Measurements from ENCODE around the gene CCNYL1. TPM values are rescaled to one million over a fixed set of nuclear protein-coding genes. Genes with fewer than 3 reads are reported as not detected.

Gene CCNYL1
- total RNA-seq, 1 donor from 2014 or later: 27.3 TPM

GRCh38 chr2:207790898-207791297 is 79.5 kb downstream of the CCNYL1 start:
- no peak for DNase-seq (ENCODE audit: low read depth in 2 of 2)

- no peak for DNase-seq (ENCODE audit: low read depth in 2 of 2)
Measured at GRCh38 chr2:207791579-207792243, 80.3 kb downstream of the CCNYL1 start.

- peak in 1 of 2 donors; percentile 82 for DNase-seq (ENCODE audit: low read depth in 2 of 2)
Measured at GRCh38 chr2:207792244-207792785, 80.9 kb downstream of the CCNYL1 start.

- DNase-seq (ENCODE audit: low read depth in 2 of 2): no peak
Measured at GRCh38 chr2:207796585-207797350, 85.3 kb downstream of the CCNYL1 start.

GRCh38 chr2:207801259-207801658 is 89.8 kb downstream of the CCNYL1 start:
- no peak for DNase-seq (ENCODE audit: low read depth in 2 of 2)

- DNase-seq (ENCODE audit: low read depth in 2 of 2): no peak
Measured at GRCh38 chr2:207802650-207803049, 91.2 kb downstream of the CCNYL1 start.

Other genes with a start within 250 kb of the CCNYL1 start
- 29.7 and 31.0 TPM in 2 replicates for gene CREB1, start 181.7 kb upstream of the CCNYL1 start, total RNA-seq
- gene METTL21A, start 86.2 kb upstream of the CCNYL1 start, total RNA-seq: 17.4 and 17.6 TPM in 2 replicates
- gene FZD5, start 58.3 kb downstream of the CCNYL1 start, total RNA-seq: 1.7 and 2.5 TPM in 2 replicates